HK-2 (cell line): ENCODE data around the gene MASP2.
A peak's percentile ranks its signal among the peaks of the same experiment; 100 is the strongest.
"Not testable (repeated sequence)": the region's sequence is repeated elsewhere in the genome, so short reads cannot be mapped to it uniquely, and the experiment has no call there.

Source experiments
- DNase-seq: peaks from one replicate; pipeline ENCODE4 v3.0.0-alpha.2; 2018; ENCODE audit not compliant: unreplicated experiment

The MASP2 gene

DNA sequence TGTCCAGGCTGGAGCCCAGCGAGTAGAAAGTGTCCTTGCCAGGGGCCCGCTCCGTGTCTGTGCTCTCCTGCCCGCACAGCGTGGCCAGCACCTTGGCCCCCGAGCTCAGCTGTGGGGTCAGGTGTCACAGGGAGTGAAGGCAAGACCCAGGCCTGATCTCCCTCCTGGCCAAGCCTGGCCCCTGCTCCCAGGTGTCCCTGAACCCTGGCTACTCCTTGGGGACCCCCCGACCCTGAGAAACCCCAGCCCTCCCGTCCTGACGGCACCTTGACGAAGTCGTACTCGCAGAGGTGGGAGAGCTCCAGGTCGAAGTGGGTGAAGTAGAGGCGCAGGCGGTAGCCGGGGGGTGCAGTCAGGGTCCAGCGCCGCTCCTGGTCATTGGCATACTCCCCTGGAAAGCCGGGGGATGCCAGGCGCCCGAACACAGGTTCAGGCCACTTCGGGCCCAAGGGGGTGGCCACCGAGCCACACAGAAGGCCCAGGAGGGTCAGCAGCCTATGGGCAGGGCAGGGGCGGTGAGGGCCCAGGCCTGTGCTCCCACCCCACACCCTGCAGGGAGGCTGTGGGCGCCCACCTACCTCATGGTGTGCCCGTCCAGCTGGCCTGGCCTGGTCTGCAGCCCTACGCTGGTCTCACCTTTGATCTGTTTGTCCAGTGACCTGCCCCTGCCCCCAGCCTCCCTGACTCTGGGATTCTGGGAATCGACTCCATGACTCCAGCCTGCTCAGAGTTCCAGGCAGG, at the start of gene MASP2:
MASP2 (minus strand) TSS at position 615 of the 741 bp plus-strand sequence; CDS start at position 583, 32 bp downstream.
- DNase-seq = no peak

DNA sequence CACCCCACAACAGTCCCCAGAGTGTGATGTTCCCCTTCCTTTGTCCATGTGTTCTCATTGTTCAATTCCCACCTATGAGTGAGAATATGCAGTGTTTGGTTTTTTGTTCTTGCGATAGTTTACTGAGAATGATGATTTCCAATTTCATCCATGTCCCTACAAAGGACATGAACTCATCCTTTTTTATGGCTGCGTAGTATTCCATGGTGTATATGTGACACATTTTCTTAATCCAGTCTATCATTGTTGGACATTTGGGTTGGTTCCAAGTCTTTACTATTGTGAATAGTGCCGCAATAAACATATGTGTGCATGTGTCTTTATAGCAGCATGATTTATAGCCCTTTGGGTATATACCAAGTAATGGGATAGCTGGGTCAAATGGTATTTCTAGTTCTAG, 36.7 kb upstream of the MASP2 start:
- not testable (repeated sequence) for DNase-seq

GRCh38 chr1:11080931-11081330, 33.9 kb upstream of the MASP2 start:
- no peak for DNase-seq

- DNase-seq = no peak
Measured at GRCh38 chr1:11078631-11079030, 31.6 kb upstream of the MASP2 start.

- not testable (repeated sequence) for DNase-seq
Measured at GRCh38 chr1:11073398-11073797, 26.4 kb upstream of the MASP2 start.

- DNase-seq = no peak
Measured at GRCh38 chr1:11072216-11072917, 25.3 kb upstream of the MASP2 start.

GRCh38 chr1:11071463-11072215, 24.6 kb upstream of the MASP2 start:
- DNase-seq = no peak

GRCh38 chr1:11070876-11071275, 23.8 kb upstream of the MASP2 start:
- no peak for DNase-seq

- DNase-seq = no peak
Measured at GRCh38 chr1:11068600-11069473, 21.8 kb upstream of the MASP2 start.

- no peak for DNase-seq
Measured at GRCh38 chr1:11067716-11068599, 20.9 kb upstream of the MASP2 start.

DNA sequence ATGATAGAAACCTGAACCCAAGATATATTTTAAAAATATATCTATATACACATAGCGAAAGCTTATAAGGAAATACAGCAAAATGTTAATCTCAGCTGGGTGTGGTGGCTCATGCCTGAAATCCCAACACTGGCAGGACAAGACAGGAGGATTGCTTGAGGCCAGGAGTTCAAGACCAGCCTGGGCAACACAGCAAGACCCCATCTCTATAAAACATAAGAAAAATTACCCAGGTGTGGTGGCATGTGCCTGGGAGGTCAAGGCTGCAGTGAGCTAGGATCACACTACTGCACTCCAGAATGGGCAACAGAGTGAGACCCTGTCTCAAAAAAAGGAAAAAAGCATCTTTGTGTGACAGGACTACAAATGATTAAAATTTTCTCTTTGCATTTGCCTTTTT, 18.8 kb upstream of the MASP2 start:
- DNase-seq = no peak

GRCh38 chr1:11064942-11065341, 17.9 kb upstream of the MASP2 start:
- no peak for DNase-seq

DNA sequence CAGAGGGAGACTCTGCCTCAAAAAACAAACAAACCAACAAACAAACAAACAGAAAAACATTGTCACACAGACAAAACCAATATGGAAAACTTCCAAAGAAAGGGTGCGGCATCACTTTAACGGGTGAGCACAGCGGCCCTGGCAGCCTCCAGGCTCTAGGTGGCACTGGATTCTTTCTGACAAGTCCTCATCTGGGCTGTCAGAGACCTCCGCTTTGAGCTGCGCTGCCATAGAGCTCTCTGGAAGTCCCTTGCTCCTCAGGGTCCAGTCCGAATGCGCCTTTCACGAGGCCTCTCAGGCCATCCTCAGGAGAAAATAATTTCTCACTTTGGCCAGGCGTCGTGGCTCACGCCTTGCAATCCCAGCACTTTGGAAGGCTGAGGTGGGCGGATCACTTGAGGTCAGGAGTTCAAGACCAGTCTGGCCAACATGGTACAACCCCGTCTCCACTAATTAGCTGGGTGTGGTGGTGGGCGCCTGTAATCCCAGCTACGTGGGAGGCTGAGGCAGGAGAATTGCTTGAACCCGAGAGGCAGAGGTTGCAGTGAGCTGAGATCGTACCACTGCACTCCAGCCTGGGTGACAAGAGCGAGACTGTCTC, 17.0 kb upstream of the MASP2 start:
- not testable (repeated sequence) for DNase-seq

- DNase-seq = peak; percentile 39
Measured at GRCh38 chr1:11062965-11063401, 15.9 kb upstream of the MASP2 start.

DNA sequence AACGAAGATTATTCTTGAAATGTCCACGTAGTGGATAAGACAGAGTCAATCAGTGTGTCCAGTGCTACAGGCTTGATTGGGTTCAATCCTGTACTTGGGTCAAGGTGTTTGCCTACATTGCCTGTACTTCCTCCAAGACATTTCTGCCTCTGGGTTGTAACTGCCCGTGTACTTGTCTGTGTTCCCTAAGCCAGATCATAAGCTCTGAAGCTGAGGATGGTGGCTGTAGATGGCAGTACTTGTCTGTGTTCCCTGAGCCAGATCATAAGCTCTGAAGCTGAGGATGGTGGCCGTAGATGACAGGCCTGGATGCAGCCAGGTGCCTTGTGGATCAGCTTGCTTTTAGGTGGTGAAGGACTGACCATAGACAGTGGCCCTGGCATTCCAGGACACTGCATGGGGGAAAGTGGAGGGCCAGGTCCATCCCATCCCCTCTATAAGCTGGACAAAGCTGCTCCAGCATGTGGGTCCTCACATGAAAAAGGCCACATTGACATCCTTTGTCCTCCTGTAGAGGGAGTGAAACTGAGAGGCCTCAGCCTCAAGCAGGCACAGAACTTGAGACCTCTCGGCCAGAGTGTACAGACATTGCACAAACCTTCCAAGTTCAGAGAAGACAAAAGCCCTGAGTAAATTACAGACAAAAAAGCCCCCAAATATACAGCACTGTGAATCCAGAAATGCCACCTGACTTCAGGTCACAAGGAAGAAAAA, 14.8 kb upstream of the MASP2 start:
- DNase-seq = no peak

DNA sequence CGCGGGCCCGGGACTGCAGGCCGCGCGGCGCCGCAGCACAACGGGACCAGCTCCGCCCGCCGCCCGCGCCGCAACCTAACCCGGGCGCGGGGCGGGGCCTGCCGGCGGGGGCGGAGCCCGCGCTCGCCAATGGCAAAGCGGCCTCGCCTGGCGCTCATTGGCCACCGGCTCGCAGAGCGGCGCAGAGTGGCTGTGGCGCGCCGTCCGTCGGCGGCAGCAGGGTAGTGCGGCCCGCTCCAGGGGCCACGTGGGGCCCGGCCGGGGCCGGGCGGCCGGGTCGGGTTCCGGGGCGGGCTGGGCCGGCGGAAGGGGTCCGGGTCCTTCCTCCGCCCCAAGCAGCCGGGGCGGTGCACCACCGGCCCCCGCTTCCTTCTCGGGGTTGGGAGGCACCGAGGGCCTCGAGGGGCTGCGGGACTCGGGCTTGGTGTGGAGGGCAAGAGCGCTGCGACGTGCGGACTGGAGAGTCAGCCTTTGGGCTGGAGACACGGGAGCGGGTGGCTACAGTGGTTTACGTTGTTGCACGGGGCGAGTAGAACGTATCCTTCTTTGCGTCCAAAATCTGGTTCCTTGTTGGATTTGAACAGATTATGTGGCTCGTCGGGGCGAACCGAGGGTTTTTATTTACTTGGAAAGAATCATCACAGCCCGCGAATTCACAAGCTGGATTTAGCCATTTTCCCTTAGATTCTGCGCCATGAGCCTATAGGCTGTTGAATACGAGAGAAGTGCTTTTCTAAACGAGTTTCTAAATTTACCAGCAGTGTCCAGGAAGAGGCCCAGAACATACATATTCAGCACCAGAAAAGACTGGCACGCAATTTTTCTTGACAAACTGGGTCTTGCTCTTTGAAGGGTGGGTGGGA, 13.2 kb upstream of the MASP2 start, which contains the start of gene SRM:
SRM (minus strand) TSS at position 51 of the 863 bp plus-strand sequence. CDS start 75 bp downstream, outside the sequence.
- DNase-seq = peak; percentile 89

GRCh38 chr1:11059155-11059967, 12.3 kb upstream of the MASP2 start:
- DNase-seq = no peak
